Measurements from ENCODE around the gene OR9A2. TPM values are rescaled to one million over a fixed set of nuclear protein-coding genes. Genes with fewer than 3 reads are reported as not detected.

Gene OR9A2
- total and polyA plus RNA-seq, 3 donors from 2014 or later = 0.99 to 3.5 TPM; not detected in 1

GRCh38 chr7:143002898-143003297, 24.0 kb downstream of the OR9A2 start:
- Histone ChIP-seq H3K27me3 (no peaks in the 10 kb centered on the region), H3K27ac (no peak overlapping the region), H3K36me3 (ENCODE audit: low read depth, missing control alignments) (no peaks in the 10 kb centered on the region), H3K4me3 (no peak overlapping the region), H3K4me1 (peaks cover 4% of the 10 kb centered on the region), H3K9me3 (no peaks in the 10 kb centered on the region)
- WGBS, 2 donors = 67 to 83% methylated on average over 5 of the region's 5 CpGs
- intact Hi-C loops (cut with DNase I; ENCODE audit: low total_unique reads) = loop anchor here (10.0 kb wide), 1 partner anchor 138 kb away; no protein-coding TSS in a partner anchor
- TF ChIP-seq, protein P1, sequence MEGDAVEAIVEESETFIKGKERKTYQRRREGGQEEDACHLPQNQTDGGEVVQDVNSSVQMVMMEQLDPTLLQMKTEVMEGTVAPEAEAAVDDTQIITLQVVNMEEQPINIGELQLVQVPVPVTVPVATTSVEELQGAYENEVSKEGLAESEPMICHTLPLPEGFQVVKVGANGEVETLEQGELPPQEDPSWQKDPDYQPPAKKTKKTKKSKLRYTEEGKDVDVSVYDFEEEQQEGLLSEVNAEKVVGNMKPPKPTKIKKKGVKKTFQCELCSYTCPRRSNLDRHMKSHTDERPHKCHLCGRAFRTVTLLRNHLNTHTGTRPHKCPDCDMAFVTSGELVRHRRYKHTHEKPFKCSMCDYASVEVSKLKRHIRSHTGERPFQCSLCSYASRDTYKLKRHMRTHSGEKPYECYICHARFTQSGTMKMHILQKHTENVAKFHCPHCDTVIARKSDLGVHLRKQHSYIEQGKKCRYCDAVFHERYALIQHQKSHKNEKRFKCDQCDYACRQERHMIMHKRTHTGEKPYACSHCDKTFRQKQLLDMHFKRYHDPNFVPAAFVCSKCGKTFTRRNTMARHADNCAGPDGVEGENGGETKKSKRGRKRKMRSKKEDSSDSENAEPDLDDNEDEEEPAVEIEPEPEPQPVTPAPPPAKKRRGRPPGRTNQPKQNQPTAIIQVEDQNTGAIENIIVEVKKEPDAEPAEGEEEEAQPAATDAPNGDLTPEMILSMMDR (IDR thresholded peaks at IDR 0.05) = no peak
- no peak for TF ChIP-seq POLR2A (IDR thresholded peaks at IDR 0.05)
- DNase-seq = peak; percentile 18

DNA sequence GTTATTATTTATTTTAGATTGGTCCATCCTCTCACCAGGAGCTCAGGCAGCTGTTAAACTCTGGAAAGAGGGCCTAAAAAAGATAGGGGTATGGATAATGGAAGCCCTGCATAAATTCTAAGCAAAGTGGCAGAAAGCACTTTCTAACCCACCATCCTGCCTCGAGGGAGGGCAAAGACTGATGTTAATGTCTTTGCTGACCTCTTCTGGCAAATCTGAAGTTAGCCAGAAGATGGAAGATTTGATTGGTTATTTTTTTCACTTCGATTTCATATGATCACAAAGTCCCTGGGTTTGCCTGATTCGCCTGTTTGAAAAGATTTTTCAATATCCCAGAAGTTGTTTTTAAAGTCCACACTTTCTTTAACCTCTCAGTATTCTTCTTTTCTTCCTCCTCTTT, 24.8 kb downstream of the OR9A2 start:
- H3K4me1 ChIP-seq = peaks cover 4% of the 10 kb centered on the region
- H3K9me3 ChIP-seq = no peaks in the 10 kb centered on the region
- no peak overlapping the region for H3K27ac ChIP-seq
- no peak for DNase-seq
- H3K36me3 ChIP-seq (ENCODE audit: low read depth, missing control alignments) = no peaks in the 10 kb centered on the region
- intact Hi-C loops (cut with DNase I; ENCODE audit: low total_unique reads) = loop anchor here (10.0 kb wide), 1 partner anchor 137 kb away; no protein-coding TSS in a partner anchor
- no peak for TF ChIP-seq POLR2A (IDR thresholded peaks at IDR 0.05)
- TF ChIP-seq, protein P1 (IDR thresholded peaks at IDR 0.05) = no peak
- no peaks in the 10 kb centered on the region for H3K27me3 ChIP-seq
- WGBS, 2 donors = 41 to 48% methylated on average over 3 of the region's 3 CpGs
- no peak overlapping the region for H3K4me3 ChIP-seq

DNA sequence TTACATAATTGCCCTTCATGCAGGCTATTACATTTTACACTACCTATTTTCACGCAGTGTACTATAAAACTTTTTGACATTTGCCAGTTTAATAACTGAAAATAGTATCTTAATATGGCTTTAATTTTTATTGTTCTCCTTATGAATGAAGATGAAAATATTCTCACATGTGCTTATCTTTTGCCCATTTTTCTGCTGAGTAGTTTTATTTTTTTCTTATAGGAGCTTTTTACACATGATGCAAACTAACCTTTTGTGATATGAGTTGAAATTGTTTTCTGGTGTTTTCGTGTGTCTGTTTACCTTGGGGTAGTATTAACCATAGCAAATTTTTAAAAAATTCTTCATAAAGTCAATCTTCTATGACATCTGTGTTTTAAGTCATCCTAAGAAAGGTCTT, 26.3 kb downstream of the OR9A2 start:
- Histone ChIP-seq H3K27me3 (no peaks in the 10 kb centered on the region), H3K27ac (no peak overlapping the region), H3K4me3 (no peak overlapping the region), H3K4me1 (peaks cover 4% of the 10 kb centered on the region), H3K9me3 (no peaks in the 10 kb centered on the region), H3K36me3 (ENCODE audit: low read depth, missing control alignments) (no peaks in the 10 kb centered on the region)
- TF ChIP-seq, protein P1 (IDR thresholded peaks at IDR 0.05) = no peak
- no peak for TF ChIP-seq POLR2A (IDR thresholded peaks at IDR 0.05)
- 87 to 94% methylated on average over 2 of the region's 2 CpGs for WGBS, 2 donors
- intact Hi-C loops (cut with DNase I; ENCODE audit: low total_unique reads) = loop anchor here (10.0 kb wide), 1 partner anchor 136 kb away; no protein-coding TSS in a partner anchor
- DNase-seq = no peak

GRCh38 chr7:142999793-143000192, 27.1 kb downstream of the OR9A2 start:
- no peaks in the 10 kb centered on the region for H3K27me3 ChIP-seq
- intact Hi-C loops (cut with DNase I; ENCODE audit: low total_unique reads) = loop anchor here (10.0 kb wide), 1 partner anchor 135 kb away; no protein-coding TSS in a partner anchor
- H3K9me3 ChIP-seq = no peaks in the 10 kb centered on the region
- no peak overlapping the region for H3K27ac ChIP-seq
- no peak for DNase-seq
- H3K36me3 ChIP-seq (ENCODE audit: low read depth, missing control alignments) = no peaks in the 10 kb centered on the region
- H3K4me3 ChIP-seq = no peak overlapping the region
- peaks cover 4% of the 10 kb centered on the region for H3K4me1 ChIP-seq
- no peak for TF ChIP-seq POLR2A (IDR thresholded peaks at IDR 0.05)
- TF ChIP-seq, protein P1 (IDR thresholded peaks at IDR 0.05) = no peak

DNA sequence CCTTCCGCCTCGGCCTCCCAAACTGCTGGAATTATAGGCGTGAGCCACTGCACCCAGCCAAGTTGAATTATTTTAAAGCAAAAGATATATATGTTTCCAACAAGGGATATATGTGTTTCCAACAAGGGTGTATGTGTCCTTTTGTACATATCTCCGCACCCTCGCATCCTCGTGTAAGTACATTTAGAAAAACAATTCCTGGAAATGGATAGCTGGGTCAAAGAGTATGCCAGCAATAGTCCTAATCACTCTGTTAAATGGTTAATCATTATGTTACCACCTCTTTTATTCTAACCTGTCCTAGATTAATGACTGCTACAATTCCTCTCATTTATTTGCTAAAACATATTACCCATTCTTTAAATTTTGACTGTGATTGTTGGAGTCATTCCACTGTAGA, 28.0 kb downstream of the OR9A2 start:
- no peaks in the 10 kb centered on the region for H3K36me3 ChIP-seq (ENCODE audit: low read depth, missing control alignments)
- DNase-seq = no peak
- no peak overlapping the region for H3K4me3 ChIP-seq
- no peak overlapping the region for H3K27ac ChIP-seq
- H3K27me3 ChIP-seq = no peaks in the 10 kb centered on the region
- WGBS, 2 donors = 93 to 95% methylated on average over 6 of the region's 6 CpGs
- intact Hi-C loops (cut with DNase I; ENCODE audit: low total_unique reads) = no loop called here
- peaks cover 4% of the 10 kb centered on the region for H3K4me1 ChIP-seq
- no peak for TF ChIP-seq POLR2A (IDR thresholded peaks at IDR 0.05)
- TF ChIP-seq, protein P1 (IDR thresholded peaks at IDR 0.05) = no peak
- H3K9me3 ChIP-seq = no peaks in the 10 kb centered on the region
